Activated CD4-positive, alpha-beta T cell treated with anti-CD3 and anti-CD28 coated beads, Interleukin-2, amount 50 U/mL, for 4 hours (primary cell): ENCODE data around the gene LAPTM4A.
"Not testable (repeated sequence)": the region's sequence is repeated elsewhere in the genome, so short reads cannot be mapped to it uniquely, and the experiment has no call there.

Source experiments
- DNase-seq, 2 experiments: peaks; one replicate each; pipeline ENCODE4 v3.0.0-alpha.2; 2020

LAPTM4A gene

GRCh38 chr2:20074901-20075300, 23.5 kb upstream of the LAPTM4A start:
- DNase-seq, result no peak

GRCh38 chr2:20074046-20074648, 22.7 kb upstream of the LAPTM4A start:
- DNase-seq, result not testable (repeated sequence)

GRCh38 chr2:20073460-20073859, 22.0 kb upstream of the LAPTM4A start:
- DNase-seq, result no peak

GRCh38 chr2:20072436-20073158, 21.2 kb upstream of the LAPTM4A start:
- no peak for DNase-seq

- no peak for DNase-seq
Observed at GRCh38 chr2:20071397-20072383, 20.3 kb upstream of the LAPTM4A start.

GRCh38 chr2:20069756-20070155, 18.3 kb upstream of the LAPTM4A start:
- no peak for DNase-seq

GRCh38 chr2:20067992-20068584, 16.7 kb upstream of the LAPTM4A start:
- no peak for DNase-seq

GRCh38 chr2:20065885-20066602, 14.6 kb upstream of the LAPTM4A start:
- DNase-seq, result no peak

- DNase-seq, result no peak
Observed at GRCh38 chr2:20064841-20065240, 13.4 kb upstream of the LAPTM4A start.

GRCh38 chr2:20064421-20064820, 13.0 kb upstream of the LAPTM4A start:
- DNase-seq, result no peak

GRCh38 chr2:20062615-20063545, 11.5 kb upstream of the LAPTM4A start:
- no peak for DNase-seq

- no peak for DNase-seq
Observed at GRCh38 chr2:20061940-20062339, 10.5 kb upstream of the LAPTM4A start.

- no peak for DNase-seq
Observed at GRCh38 chr2:20061476-20061875, 10.0 kb upstream of the LAPTM4A start.

- no peak for DNase-seq
Observed at GRCh38 chr2:20060106-20060505, 8.7 kb upstream of the LAPTM4A start.

- DNase-seq, result no peak
Observed at GRCh38 chr2:20057268-20057667, 5.8 kb upstream of the LAPTM4A start.

GRCh38 chr2:20054931-20055330, 3.5 kb upstream of the LAPTM4A start:
- DNase-seq, result no peak

- no peak for DNase-seq
Observed at GRCh38 chr2:20054119-20054518, 2.7 kb upstream of the LAPTM4A start.

- DNase-seq, result no peak
Observed at GRCh38 chr2:20052861-20053281, 1.4 kb upstream of the LAPTM4A start.

GRCh38 chr2:20052229-20052851, 912 bp upstream of the LAPTM4A start:
- no peak for DNase-seq

GRCh38 chr2:20050646-20051531, 539 bp downstream of the LAPTM4A start:
- peak in 1 of 2 experiments; percentile 4 for DNase-seq
